ENCODE data around the gene ZFX. TPM values are rescaled to one million over a fixed set of nuclear protein-coding genes. Genes with fewer than 3 reads are reported as not detected.

ZFX gene
- total RNA-seq, 1 experiment from 2014 or later, result 66.8 TPM

DNA sequence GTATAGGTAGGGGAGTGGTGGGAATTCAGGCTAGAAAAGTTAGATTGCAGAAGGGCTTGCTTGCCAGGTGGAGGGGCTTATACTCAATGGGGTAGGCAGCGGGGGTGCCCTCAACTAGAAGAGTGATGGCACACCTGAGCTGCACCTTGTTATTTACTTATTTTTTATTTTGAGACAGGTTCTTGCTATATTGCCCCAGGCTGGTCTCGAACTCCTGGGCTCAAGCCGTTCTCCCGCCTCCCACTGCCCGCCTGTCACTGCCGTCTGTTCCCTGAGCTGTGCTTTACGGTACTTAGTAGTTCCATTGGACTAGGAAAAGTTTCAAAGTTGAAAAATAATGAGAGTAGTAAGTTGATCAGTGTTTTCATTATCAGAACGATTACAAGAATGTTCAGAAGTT is 2.0 kb downstream of the ZFX start:
- Histone ChIP-seq H3K14ac (ENCODE audit: insufficient read depth, low read length) (no peak overlapping the region), H4K5ac (ENCODE audit: insufficient read length, low read depth, low read length) (no peak overlapping the region), H2BK5ac (ENCODE audit: insufficient read length, low read length) (no peak overlapping the region), H2BK15ac (ENCODE audit: low read depth, low read length) (no peak overlapping the region), H3K27me3 (ENCODE audit: insufficient read depth, low read length) (no peaks in the 10 kb centered on the region), H3K23ac (ENCODE audit: insufficient read length, low read depth, low read length) (no peak overlapping the region), H4K8ac (replicated peaks; ENCODE audit: insufficient read length, low read depth, low read length) (no peak overlapping the region), H2BK12ac (ENCODE audit: insufficient read length, low read depth, low read length) (no peak overlapping the region), H2BK120ac (ENCODE audit: low read depth, low read length, poor library complexity, severe bottlenecking) (no peak overlapping the region), H3K4me2 (ENCODE audit: insufficient read depth, insufficient read length, low read length) (peak overlapping the region; percentile 91), H3K9me3 (ENCODE audit: control insufficient read depth, low read depth, low read length) (no peaks in the 10 kb centered on the region), H4K91ac (ENCODE audit: insufficient read length, low read depth, low read length) (no peak overlapping the region), H3K56ac (ENCODE audit: insufficient read length, low read depth, low read length) (no peak overlapping the region), H3K27ac (ENCODE audit: insufficient read length, low read depth, low read length) (peak overlapping the region; percentile 60), H2AK5ac (ENCODE audit: insufficient read length, low read length) (no peak overlapping the region), H3K23me2 (ENCODE audit: insufficient read length, low read depth, low read length, poor library complexity, severe bottlenecking) (peaks cover 9% of the 10 kb centered on the region), H4K20me1 (ENCODE audit: control insufficient read depth, insufficient read depth, insufficient read length) (no peaks in the 10 kb centered on the region), H3K79me2 (ENCODE audit: insufficient read depth, low read length) (peaks cover 44% of the 10 kb centered on the region; the same call in 1 of the 2 replicates), H2AFZ (ENCODE audit: low read length) (no peak overlapping the region), H3K79me1 (ENCODE audit: insufficient read depth, low read depth, low read length, poor library complexity, severe bottlenecking) (peaks cover 4% of the 10 kb centered on the region), H3K9ac (ENCODE audit: extremely low read depth, insufficient read length, low read length) (peak overlapping the region; percentile 95), H3K18ac (ENCODE audit: insufficient read length, low read depth, low read length) (no peak overlapping the region), H2BK20ac (ENCODE audit: low read depth, low read length, poor library complexity, severe bottlenecking) (no peak overlapping the region), H3T11ph (ENCODE audit: low read length) (no peak overlapping the region), H3K4me1 (ENCODE audit: insufficient read depth, low read length) (peaks cover 4% of the 10 kb centered on the region; the same call in 1 of the 2 replicates), H3K4ac (ENCODE audit: low read depth, low read length) (no peak overlapping the region)
- Mint-ChIP-seq H3K36me3 (ENCODE audit: insufficient read depth in 1 of 3, low read depth in 3 of 3) (peaks cover 0 to 34% (median 3%) of the 10 kb centered on the region in 3 experiments; a peak in 3 of 7 replicates), H3K9me3 (no peaks in the 10 kb centered on the region), H3K27me3 (ENCODE audit: low read depth) (no peaks in the 10 kb centered on the region), H3K27ac (peak overlapping the region; percentile 81 to 99 (median 90); a peak in 6 of 7 replicates), H3K4me1 (peaks cover 43 to 47% of the 10 kb centered on the region in 2 experiments), H3K4me3 (peak overlapping the region; percentile 81 to 84)
- TF ChIP-seq CTCF (conservative IDR thresholded peaks at IDR 0.05), result no peak
- no CpG with 5 or more reads among the region's 8 CpGs for WGBS (ENCODE audit: extremely low coverage, insufficient read length, low lambda C conversion rate)
- no peak for DNase-seq
